ENCODE data around the gene VSIG4. TPM values are rescaled to one million over a fixed set of nuclear protein-coding genes. Genes with fewer than 3 reads are reported as not detected.
"Not testable (repeated sequence)": the region's sequence is repeated elsewhere in the genome, so short reads cannot be mapped to it uniquely, and the experiment has no call there.

The VSIG4 gene
- total RNA-seq, 1 donor from 2014 or later, result 61.5 TPM

- DNase-seq (ENCODE audit: low spot score), result not testable (repeated sequence)
Measured at GRCh38 chrX:65977161-65977560, 62.7 kb downstream of the VSIG4 start.

DNA sequence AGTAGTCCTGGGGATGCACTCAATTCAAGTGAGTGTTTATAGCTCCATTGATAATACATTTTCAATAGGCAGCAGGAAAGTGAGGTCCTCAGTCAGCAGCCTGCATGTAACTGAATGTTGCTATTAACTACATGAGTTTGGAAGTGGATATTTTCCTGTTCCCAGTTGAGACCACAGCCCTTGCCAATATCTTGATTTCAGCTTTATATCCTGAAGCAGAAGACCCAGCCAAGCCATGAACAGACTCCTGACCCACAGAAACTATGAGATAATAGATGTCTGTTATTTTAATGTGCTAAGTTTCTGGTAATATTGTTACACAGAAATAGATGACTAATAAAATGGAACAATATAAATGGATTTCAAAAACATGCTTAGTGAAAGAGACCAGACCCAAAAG is 63.7 kb downstream of the VSIG4 start:
- DNase-seq (ENCODE audit: low spot score), result no peak

DNA sequence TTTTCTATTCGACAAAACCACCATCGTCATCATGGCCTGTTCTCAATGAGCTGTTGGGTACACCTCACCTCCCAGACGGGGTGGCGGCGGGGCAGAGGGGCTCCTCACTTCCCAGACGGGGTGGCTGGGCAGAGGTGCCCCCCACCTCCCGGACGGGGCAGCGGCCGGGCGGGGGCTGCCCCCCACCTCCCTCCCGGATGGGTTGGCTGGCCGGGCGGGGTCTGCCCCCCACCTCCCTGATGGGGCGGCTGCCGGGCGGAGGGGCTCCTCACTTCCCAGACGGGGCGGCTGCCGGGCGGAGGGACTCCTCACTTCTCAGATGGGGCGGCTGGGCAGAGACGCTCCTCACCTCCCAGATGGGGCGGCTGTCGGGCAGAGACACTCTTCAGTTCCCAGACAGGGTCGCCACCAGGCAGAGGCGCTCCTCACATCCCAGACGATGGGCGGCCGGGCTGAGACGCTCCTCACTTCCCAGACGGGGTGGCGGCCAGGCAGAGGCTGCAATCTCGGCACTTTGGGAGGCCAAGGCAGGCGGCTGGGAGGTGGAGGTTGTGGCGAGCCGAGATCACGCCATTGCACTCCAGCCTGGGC is 64.6 kb downstream of the VSIG4 start:
- not testable (repeated sequence) for DNase-seq (ENCODE audit: low spot score)

Other genes with a start within 250 kb of the VSIG4 start
- 50.8 TPM for gene HEPH, start 124.2 kb upstream of the VSIG4 start, total RNA-seq